Fibroblast of lung (primary cell): ENCODE data around the gene IFNL1. TPM values are rescaled to one million over a fixed set of nuclear protein-coding genes. Genes with fewer than 3 reads are reported as not detected.

ENCODE experiments used
- DNase-seq, 2 donors: peaks; one replicate each; pipeline versions ENCODE4 v3.0.0 to v3.0.0-alpha.2; 2010; ENCODE audit warnings: low read depth in 2 of 2
- H2AFZ ChIP-seq: 2 replicates; pipeline ENCODE4 v1.5.1; 2012; ENCODE audit warnings: low read length, control low read depth, inconsistent platforms
- H3K27ac ChIP-seq: 2 replicates; pipeline ENCODE4 v1.5.1; 2011; ENCODE audit warnings: low read length, control low read depth; ENCODE audit not compliant: insufficient read depth
- H3K27me3 ChIP-seq: 2 replicates; pipeline ENCODE4 v1.5.1; 2011; ENCODE audit warnings: mild to moderate bottlenecking, low read length; ENCODE audit not compliant: control insufficient read depth, insufficient read depth
- H3K36me3 ChIP-seq: 2 replicates; pipeline ENCODE4 v1.5.1; 2011; ENCODE audit warnings: low read length; ENCODE audit not compliant: control insufficient read depth, insufficient read depth
- H3K4me1 ChIP-seq: 2 replicates; pipeline ENCODE4 v1.5.1; 2011; ENCODE audit warnings: low read length; ENCODE audit not compliant: control insufficient read depth, insufficient read depth; ENCODE audit errors: extremely low read depth
- H3K4me2 ChIP-seq: 2 replicates; pipeline ENCODE4 v1.5.1; 2011; ENCODE audit warnings: low read length, control low read depth; ENCODE audit not compliant: insufficient read depth; ENCODE audit errors: extremely low read depth
- H3K4me3 ChIP-seq, 4 experiments: fragments of 200-600 bp in 1 of 4; sonication (generic) in 1 of 4; replicated peaks in 1 of 4; 2 replicates each; pipeline ENCODE4 v1.5.1; 2011 to 2016; ENCODE audit warnings: low read length in 4 of 4, low read depth in 3 of 4, mild to moderate bottlenecking in 3 of 4, control low read depth in 2 of 4, inconsistent platforms in 1 of 4, mixed read lengths in 1 of 4; ENCODE audit not compliant: insufficient read depth in 1 of 4; ENCODE audit errors: control extremely low read depth in 1 of 4
- H3K79me2 ChIP-seq: 2 replicates; pipeline ENCODE4 v1.5.1; 2012; ENCODE audit warnings: mild to moderate bottlenecking, low read length, inconsistent platforms; ENCODE audit not compliant: control insufficient read depth, insufficient read depth
- H3K9ac ChIP-seq: 2 replicates; pipeline ENCODE4 v1.5.1; 2011; ENCODE audit warnings: mild to moderate bottlenecking, low read length, control low read depth; ENCODE audit not compliant: insufficient read depth
- H3K9me3 ChIP-seq: 2 replicates; pipeline ENCODE4 v1.5.1; 2012; ENCODE audit warnings: low read depth, low read length; ENCODE audit not compliant: control insufficient read depth, insufficient read depth
- H4K20me1 ChIP-seq: 2 replicates; pipeline ENCODE4 v1.5.1; 2011; ENCODE audit warnings: low read length; ENCODE audit not compliant: control insufficient read depth, insufficient read depth; ENCODE audit errors: extremely low read depth
- EZH2 ChIP-seq: IDR thresholded peaks from 2 replicates; pipeline ENCODE4 v1.5.1; 2012; ENCODE audit warnings: low read length, control low read depth, mild to moderate bottlenecking; ENCODE audit errors: missing control alignments
- polyA plus RNA-seq, 2 donors: library from polyadenylated mRNA; depleted of rRNA in 1 of 2; stranded (reverse) in 1 of 2; unstranded in 1 of 2; fragments of >200 nt; gene quantifications; 2 replicates each; pipeline ENCODE4 v1.2.1, GENCODE V29; 2011 to 2012; ENCODE audit warnings: missing spikeins in 1 of 2
- total RNA-seq: library from RNA; depleted of rRNA; stranded (reverse); fragments of >200 nt; gene quantifications from 2 replicates; pipeline ENCODE4 v1.2.1, GENCODE V29; 2014
- TF ChIP-seq, protein P1 (sequence below), 2 donors: IDR thresholded peaks in 1 of 2; conservative IDR thresholded peaks in 1 of 2; 1 replicate in 1 of 2; 2 replicates in 1 of 2; pipeline ENCODE4 v1.5.1; 2011 to 2012; ENCODE audit warnings: low read length in 2 of 2, control low read depth in 1 of 2, inconsistent platforms in 1 of 2, low read depth in 1 of 2, mild to moderate bottlenecking in 1 of 2

IFNL1 gene
- total and polyA plus RNA-seq, 2 donors (not counting 1 experiment from before 2014, with no cell fraction given): not detected

DNA sequence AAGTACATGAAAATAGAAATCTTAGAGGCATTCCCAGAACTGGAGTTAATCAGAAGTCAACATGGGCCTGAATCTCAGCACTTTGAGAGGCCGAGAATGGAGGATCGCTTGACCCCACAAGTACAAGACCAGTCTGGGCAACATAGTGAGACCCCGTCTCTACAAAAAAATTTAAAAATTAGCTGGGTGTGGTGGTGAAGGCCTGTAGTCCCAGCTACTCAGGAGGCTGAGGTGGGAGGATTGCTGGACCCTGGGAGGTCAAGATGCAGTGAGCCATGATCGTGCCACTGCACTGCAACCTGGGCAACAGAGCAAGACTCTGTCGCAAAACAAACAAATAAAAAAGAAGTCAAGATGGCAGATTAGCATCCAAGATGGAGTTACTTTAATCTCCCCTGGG is 19.5 kb upstream of the IFNL1 start:
- H4K20me1 ChIP-seq: no peaks in the 10 kb centered on the region
- H3K9me3 ChIP-seq: no peaks in the 10 kb centered on the region
- no peaks in the 10 kb centered on the region for H3K36me3 ChIP-seq
- H3K79me2 ChIP-seq: no peaks in the 10 kb centered on the region
- TF ChIP-seq, protein P1, sequence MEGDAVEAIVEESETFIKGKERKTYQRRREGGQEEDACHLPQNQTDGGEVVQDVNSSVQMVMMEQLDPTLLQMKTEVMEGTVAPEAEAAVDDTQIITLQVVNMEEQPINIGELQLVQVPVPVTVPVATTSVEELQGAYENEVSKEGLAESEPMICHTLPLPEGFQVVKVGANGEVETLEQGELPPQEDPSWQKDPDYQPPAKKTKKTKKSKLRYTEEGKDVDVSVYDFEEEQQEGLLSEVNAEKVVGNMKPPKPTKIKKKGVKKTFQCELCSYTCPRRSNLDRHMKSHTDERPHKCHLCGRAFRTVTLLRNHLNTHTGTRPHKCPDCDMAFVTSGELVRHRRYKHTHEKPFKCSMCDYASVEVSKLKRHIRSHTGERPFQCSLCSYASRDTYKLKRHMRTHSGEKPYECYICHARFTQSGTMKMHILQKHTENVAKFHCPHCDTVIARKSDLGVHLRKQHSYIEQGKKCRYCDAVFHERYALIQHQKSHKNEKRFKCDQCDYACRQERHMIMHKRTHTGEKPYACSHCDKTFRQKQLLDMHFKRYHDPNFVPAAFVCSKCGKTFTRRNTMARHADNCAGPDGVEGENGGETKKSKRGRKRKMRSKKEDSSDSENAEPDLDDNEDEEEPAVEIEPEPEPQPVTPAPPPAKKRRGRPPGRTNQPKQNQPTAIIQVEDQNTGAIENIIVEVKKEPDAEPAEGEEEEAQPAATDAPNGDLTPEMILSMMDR (conservative IDR thresholded peaks at IDR 0.05 in 1 of 2, IDR thresholded peaks at IDR 0.05 in 1 of 2; ENCODE audit: low read depth in 1 of 2, low read length in 2 of 2): no peak
- TF ChIP-seq EZH2: no peak
- no peak overlapping the region for H3K27ac ChIP-seq
- no peak overlapping the region for H3K4me2 ChIP-seq
- no peaks in the 10 kb centered on the region for H3K27me3 ChIP-seq
- H3K9ac ChIP-seq: no peak overlapping the region
- no peak for DNase-seq
- no peak overlapping the region for H2AFZ ChIP-seq
- H3K4me1 ChIP-seq: no peaks in the 10 kb centered on the region
- H3K4me3 ChIP-seq: no peak overlapping the region

DNA sequence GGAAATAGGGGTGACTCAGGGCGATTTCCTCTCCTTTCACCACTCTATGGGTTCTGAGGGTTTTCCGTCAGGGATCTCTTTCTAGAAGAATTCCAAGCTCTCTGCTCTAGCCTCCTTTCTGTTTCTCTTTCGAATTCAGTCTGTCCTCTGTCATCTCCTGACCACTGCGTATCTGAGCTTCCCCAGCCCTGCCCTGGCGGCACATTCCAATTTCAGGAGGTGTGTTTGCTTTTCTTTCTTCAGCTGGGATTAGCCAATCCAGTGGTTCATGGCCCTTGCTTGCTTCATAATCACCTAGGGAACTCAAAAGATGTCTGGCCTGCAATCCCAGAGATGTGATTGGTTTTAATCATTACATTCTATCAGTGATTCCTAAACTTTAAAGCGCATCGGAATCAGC is 18.6 kb upstream of the IFNL1 start:
- H3K9me3 ChIP-seq: no peaks in the 10 kb centered on the region
- no peaks in the 10 kb centered on the region for H3K36me3 ChIP-seq
- no peaks in the 10 kb centered on the region for H4K20me1 ChIP-seq
- H3K9ac ChIP-seq: no peak overlapping the region
- H3K4me2 ChIP-seq: no peak overlapping the region
- H3K27ac ChIP-seq: no peak overlapping the region
- no peak for DNase-seq
- no peak overlapping the region for H3K4me3 ChIP-seq
- H2AFZ ChIP-seq: no peak overlapping the region
- TF ChIP-seq EZH2: no peak
- TF ChIP-seq, protein P1 (conservative IDR thresholded peaks at IDR 0.05 in 1 of 2, IDR thresholded peaks at IDR 0.05 in 1 of 2; ENCODE audit: low read depth in 1 of 2, low read length in 2 of 2): no peak
- no peaks in the 10 kb centered on the region for H3K4me1 ChIP-seq
- H3K27me3 ChIP-seq: no peaks in the 10 kb centered on the region
- no peaks in the 10 kb centered on the region for H3K79me2 ChIP-seq

DNA sequence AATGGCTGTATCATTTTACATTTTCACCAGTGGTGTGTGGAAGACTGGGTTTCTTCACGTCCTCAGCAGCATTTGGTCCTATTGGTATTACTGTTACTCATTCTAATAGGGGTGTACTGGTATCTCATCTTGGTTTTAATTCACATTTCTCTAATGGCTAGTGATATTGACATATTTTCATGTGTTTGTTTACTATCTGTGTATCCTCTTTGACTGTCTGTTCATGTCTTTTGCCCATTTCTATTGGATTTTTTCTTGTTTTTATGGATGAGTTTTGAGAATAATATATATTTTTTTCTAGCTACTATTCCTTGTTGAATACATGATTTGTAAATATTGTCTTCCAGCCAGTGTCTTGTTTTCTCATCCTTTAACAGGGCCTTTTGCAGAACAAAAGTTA is 14.2 kb upstream of the IFNL1 start:
- H3K79me2 ChIP-seq: no peaks in the 10 kb centered on the region
- H3K9ac ChIP-seq: no peak overlapping the region
- H2AFZ ChIP-seq: no peak overlapping the region
- H3K4me3 ChIP-seq: no peak overlapping the region
- TF ChIP-seq, protein P1 (conservative IDR thresholded peaks at IDR 0.05 in 1 of 2, IDR thresholded peaks at IDR 0.05 in 1 of 2; ENCODE audit: low read depth in 1 of 2, low read length in 2 of 2): no peak
- TF ChIP-seq EZH2: no peak
- no peak overlapping the region for H3K27ac ChIP-seq
- H3K9me3 ChIP-seq: no peaks in the 10 kb centered on the region
- H3K36me3 ChIP-seq: no peaks in the 10 kb centered on the region
- H3K4me2 ChIP-seq: no peak overlapping the region
- no peaks in the 10 kb centered on the region for H3K27me3 ChIP-seq
- DNase-seq: no peak
- no peaks in the 10 kb centered on the region for H4K20me1 ChIP-seq
- H3K4me1 ChIP-seq: no peaks in the 10 kb centered on the region
